ENCODE data around the gene TLK2.
"Not testable (repeated sequence)": the region's sequence is repeated elsewhere in the genome, so short reads cannot be mapped to it uniquely, and the experiment has no call there.

DNA sequence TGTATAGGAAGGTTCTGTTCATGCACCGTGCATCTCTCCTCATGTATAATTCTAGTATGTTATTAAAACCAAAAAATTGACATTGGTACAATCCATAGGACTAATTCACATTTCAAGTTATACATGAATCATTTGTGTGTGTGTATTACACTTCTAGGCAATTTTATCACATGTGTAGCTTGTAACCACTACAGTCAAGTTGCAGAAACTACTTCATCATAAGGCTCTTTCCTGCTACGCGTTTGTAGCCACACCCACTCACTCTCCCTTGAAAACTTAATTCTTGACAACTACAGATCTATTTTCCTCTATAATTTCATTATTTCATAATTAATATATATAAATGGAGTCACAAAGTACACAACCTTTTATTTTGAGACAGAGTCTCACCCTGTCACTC lies 32.4 kb downstream of the TLK2 start:
- TF ChIP-seq, protein P1, sequence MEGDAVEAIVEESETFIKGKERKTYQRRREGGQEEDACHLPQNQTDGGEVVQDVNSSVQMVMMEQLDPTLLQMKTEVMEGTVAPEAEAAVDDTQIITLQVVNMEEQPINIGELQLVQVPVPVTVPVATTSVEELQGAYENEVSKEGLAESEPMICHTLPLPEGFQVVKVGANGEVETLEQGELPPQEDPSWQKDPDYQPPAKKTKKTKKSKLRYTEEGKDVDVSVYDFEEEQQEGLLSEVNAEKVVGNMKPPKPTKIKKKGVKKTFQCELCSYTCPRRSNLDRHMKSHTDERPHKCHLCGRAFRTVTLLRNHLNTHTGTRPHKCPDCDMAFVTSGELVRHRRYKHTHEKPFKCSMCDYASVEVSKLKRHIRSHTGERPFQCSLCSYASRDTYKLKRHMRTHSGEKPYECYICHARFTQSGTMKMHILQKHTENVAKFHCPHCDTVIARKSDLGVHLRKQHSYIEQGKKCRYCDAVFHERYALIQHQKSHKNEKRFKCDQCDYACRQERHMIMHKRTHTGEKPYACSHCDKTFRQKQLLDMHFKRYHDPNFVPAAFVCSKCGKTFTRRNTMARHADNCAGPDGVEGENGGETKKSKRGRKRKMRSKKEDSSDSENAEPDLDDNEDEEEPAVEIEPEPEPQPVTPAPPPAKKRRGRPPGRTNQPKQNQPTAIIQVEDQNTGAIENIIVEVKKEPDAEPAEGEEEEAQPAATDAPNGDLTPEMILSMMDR (IDR thresholded peaks at IDR 0.05) = not testable (repeated sequence)
- TF ChIP-seq POLR2A (IDR thresholded peaks at IDR 0.05) = not testable (repeated sequence)
